ENCODE results near the gene RPS6KA5.

DNA sequence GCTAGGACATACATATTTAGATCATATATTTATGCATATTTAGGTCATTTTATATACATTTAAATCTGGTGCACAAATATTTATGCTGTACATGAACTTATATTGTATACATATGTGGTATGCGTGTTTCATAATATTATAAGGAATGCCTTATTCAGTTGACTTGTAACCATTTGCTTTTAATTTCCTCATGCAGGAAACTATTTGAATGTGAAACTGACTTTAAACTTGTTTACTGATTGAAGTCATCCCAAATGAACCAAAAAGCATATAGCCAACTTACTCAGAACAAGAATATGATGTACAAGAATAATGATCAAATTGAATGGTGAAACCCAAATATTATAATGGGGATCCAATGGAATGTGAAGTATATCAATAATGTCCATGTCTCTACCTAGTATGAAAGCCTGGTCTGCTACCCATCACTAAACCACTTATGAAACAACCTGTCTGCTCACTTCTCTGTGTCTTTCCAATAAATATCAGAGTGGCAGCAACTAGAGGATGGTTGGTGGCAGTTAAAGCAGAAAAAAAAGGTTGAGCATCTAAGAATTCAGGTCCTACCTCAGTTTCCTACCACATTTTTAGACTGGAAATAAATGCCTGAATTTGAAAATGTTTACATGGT is 38.3 kb downstream of the RPS6KA5 start:
- TF ChIP-seq, protein P1, sequence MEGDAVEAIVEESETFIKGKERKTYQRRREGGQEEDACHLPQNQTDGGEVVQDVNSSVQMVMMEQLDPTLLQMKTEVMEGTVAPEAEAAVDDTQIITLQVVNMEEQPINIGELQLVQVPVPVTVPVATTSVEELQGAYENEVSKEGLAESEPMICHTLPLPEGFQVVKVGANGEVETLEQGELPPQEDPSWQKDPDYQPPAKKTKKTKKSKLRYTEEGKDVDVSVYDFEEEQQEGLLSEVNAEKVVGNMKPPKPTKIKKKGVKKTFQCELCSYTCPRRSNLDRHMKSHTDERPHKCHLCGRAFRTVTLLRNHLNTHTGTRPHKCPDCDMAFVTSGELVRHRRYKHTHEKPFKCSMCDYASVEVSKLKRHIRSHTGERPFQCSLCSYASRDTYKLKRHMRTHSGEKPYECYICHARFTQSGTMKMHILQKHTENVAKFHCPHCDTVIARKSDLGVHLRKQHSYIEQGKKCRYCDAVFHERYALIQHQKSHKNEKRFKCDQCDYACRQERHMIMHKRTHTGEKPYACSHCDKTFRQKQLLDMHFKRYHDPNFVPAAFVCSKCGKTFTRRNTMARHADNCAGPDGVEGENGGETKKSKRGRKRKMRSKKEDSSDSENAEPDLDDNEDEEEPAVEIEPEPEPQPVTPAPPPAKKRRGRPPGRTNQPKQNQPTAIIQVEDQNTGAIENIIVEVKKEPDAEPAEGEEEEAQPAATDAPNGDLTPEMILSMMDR (IDR thresholded peaks at IDR 0.05 in 2 of 3, conservative IDR thresholded peaks at IDR 0.05 in 1 of 3; ENCODE audit: borderline replicate concordance in 1 of 3, insufficient read depth in 1 of 3, low read depth in 2 of 3, low read length in 2 of 3), result no peak
- TF ChIP-seq EZH2 (IDR thresholded peaks at IDR 0.05) (no peak), ZFX (IDR thresholded peaks at IDR 0.05) (no peak), POLR2AphosphoS5 (IDR thresholded peaks at IDR 0.05; ENCODE audit: low read depth, low read length) (no peak), MAX (IDR thresholded peaks at IDR 0.05) (no peak), EZH2phosphoT487 (IDR thresholded peaks at IDR 0.05; ENCODE audit: borderline replicate concordance) (no peak), YY1 (IDR thresholded peaks at IDR 0.05; ENCODE audit: extremely low read depth, insufficient replicate concordance, low read depth, low read length) (no peak)

All from HCT116 (cell line).